ENCODE measurements around the gene TNFRSF1B. TPM values are rescaled to one million over a fixed set of nuclear protein-coding genes. Genes with fewer than 3 reads are reported as not detected.

TNFRSF1B gene
- total and polyA plus RNA-seq, 2 of the 8 experiments (the other 6 are each of a cell fraction or from before 2014, with no cell fraction given), result 1.7 to 2.9 TPM

- H3K18ac ChIP-seq (ENCODE audit: extremely low read depth, low read length), result no peak overlapping the region
- POLR2A ChIA-PET (ENCODE audit: partially characterized antibody), result no interaction called here
- no peak overlapping the region for H2AK5ac ChIP-seq (ENCODE audit: low read depth, low read length)
- no peak for FAIRE-seq
- H3K4me3 ChIP-seq (ENCODE audit: extremely low read depth in 1 of 4, insufficient read depth in 2 of 4, low read depth in 3 of 4, low read length in 4 of 4), result no peak overlapping the region
- no peak overlapping the region for H3K27ac ChIP-seq (ENCODE audit: low read depth, low read length)
- no peak overlapping the region for H4K91ac ChIP-seq (replicated peaks; ENCODE audit: insufficient read length, low read length)
- H3K9ac ChIP-seq (replicated peaks in 1 of 4; ENCODE audit: extremely low read depth in 1 of 4, low read depth in 3 of 4, low read length in 3 of 4), result no peak overlapping the region
- H3K27me3 ChIP-seq (replicated peaks in 1 of 4; ENCODE audit: control insufficient read depth in 3 of 4, extremely low read depth in 1 of 4, insufficient read depth in 3 of 4, low read length in 3 of 4), result no peaks in the 10 kb centered on the region
- 93% methylated on average over 9 of the region's 9 CpGs; no CpG with 5 or more reads in 1 of the 2 experiments for WGBS, 2 experiments (ENCODE audit: extremely low coverage in 1 of 2, insufficient coverage in 1 of 2, insufficient read length in 1 of 2, insufficient replicate concordance in 2 of 2, low coverage in 1 of 2, low lambda C conversion rate in 2 of 2, missing lambda C conversion rate in 1 of 2)
- H2BK5ac ChIP-seq (ENCODE audit: low read depth, low read length), result no peak overlapping the region
- no peak overlapping the region for H3K4ac ChIP-seq (replicated peaks; ENCODE audit: insufficient read length, low read depth, low read length)
- no peak for DNase-seq (ENCODE audit: low read depth in 1 of 2, low spot score in 2 of 2)
- no peaks in the 10 kb centered on the region for H3K23me2 ChIP-seq (ENCODE audit: low read depth, low read length)
- no peak overlapping the region for H2BK15ac ChIP-seq (ENCODE audit: low read length)
- no peak overlapping the region for H3K4me2 ChIP-seq (ENCODE audit: insufficient read depth in 1 of 2, low read depth in 2 of 2, low read length in 2 of 2)
- no peak overlapping the region for H3K23ac ChIP-seq (ENCODE audit: insufficient read length)
- no peaks in the 10 kb centered on the region for H3K4me1 ChIP-seq (replicated peaks in 1 of 4; ENCODE audit: control insufficient read depth in 3 of 4, insufficient read depth in 4 of 4, low read length in 3 of 4)
- H2BK12ac ChIP-seq (ENCODE audit: low read depth, low read length), result no peak overlapping the region
- H4K5ac ChIP-seq (ENCODE audit: insufficient read length, low read depth, low read length), result no peak overlapping the region
- H3K36me3 ChIP-seq (ENCODE audit: control insufficient read depth in 2 of 4, insufficient read depth in 4 of 4, low read length in 3 of 4), result peaks cover 0 to 2% (median 0%) of the 10 kb centered on the region in 4 experiments; a peak in 3 of 8 replicates
- no peaks in the 10 kb centered on the region for H3K9me3 ChIP-seq (ENCODE audit: insufficient read depth in 2 of 2, low read depth in 1 of 2, low read length in 1 of 2)
- no peak overlapping the region for H2BK120ac ChIP-seq (replicated peaks; ENCODE audit: low read depth, low read length)
- H3K14ac ChIP-seq (ENCODE audit: insufficient read length), result no peak overlapping the region
- no peaks in the 10 kb centered on the region for H3K79me2 ChIP-seq (ENCODE audit: control insufficient read depth in 1 of 2, insufficient read depth in 2 of 2, low read length in 2 of 2)
- no peak overlapping the region for H3K56ac ChIP-seq (replicated peaks; ENCODE audit: insufficient read length, low read depth, low read length)
- CTCF ChIA-PET (ENCODE audit: partially characterized antibody), result interaction anchor here (0.6 to 12.6 kb wide), 14 partner anchors 8 to 254 kb away, joined by 3 to 503 read pairs (median 34); partner anchors contain the start of gene VPS13D
- no peak overlapping the region for H2AFZ ChIP-seq (ENCODE audit: low read length)
- H2BK20ac ChIP-seq (ENCODE audit: low read length), result no peak overlapping the region
- no peak overlapping the region for H4K8ac ChIP-seq (ENCODE audit: extremely low read depth, insufficient read depth, low read length)
- H3K79me1 ChIP-seq (ENCODE audit: low read depth, low read length), result no peaks in the 10 kb centered on the region
- H4K20me1 ChIP-seq (replicated peaks in 1 of 2; ENCODE audit: control insufficient read depth in 1 of 2, insufficient read depth in 2 of 2, low read length in 2 of 2), result no peaks in the 10 kb centered on the region
- TF ChIP-seq E2F6 (IDR thresholded peaks at IDR 0.05), result no peak
- no peak for TF ChIP-seq POU5F1 (IDR thresholded peaks at IDR 0.05; ENCODE audit: low read depth, low read length)
- TF ChIP-seq FOSL1 (IDR thresholded peaks at IDR 0.05; ENCODE audit: insufficient read depth, low read depth, low read length), result no peak
- no peak for TF ChIP-seq CREB1 (IDR thresholded peaks at IDR 0.05)
- TF ChIP-seq JUND (IDR thresholded peaks at IDR 0.05; ENCODE audit: low read length), result no peak
- TF ChIP-seq CTBP2 (IDR thresholded peaks at IDR 0.05; ENCODE audit: borderline replicate concordance, insufficient read depth, insufficient read length, low read length), result no peak
- TF ChIP-seq PHF8 (conservative IDR thresholded peaks at IDR 0.05; ENCODE audit: low read depth, low read length), result no peak
- no peak for TF ChIP-seq RXRA (IDR thresholded peaks at IDR 0.05; ENCODE audit: insufficient read depth, low read depth, low read length)
- no peak for TF ChIP-seq TEAD4 (IDR thresholded peaks at IDR 0.05; ENCODE audit: low read depth, low read length)
- TF ChIP-seq RBBP5 (IDR thresholded peaks at IDR 0.05; ENCODE audit: borderline replicate concordance, low read depth, low read length), result no peak
- TF ChIP-seq ZNF274 (IDR thresholded peaks at IDR 0.05; ENCODE audit: borderline replicate concordance, extremely low read depth, low read length), result no peak
- no peak for TF ChIP-seq MAFK (IDR thresholded peaks at IDR 0.05; ENCODE audit: low read depth, low read length)
- TF ChIP-seq SAP30 (IDR thresholded peaks at IDR 0.05; ENCODE audit: insufficient read depth, insufficient replicate concordance, low read length), result no peak
Measured at GRCh38 chr1:12126781-12127180, 40.0 kb upstream of the TNFRSF1B start.

Data from H1 (cell line).